Large intestine (tissue), 3 donors: ENCODE data around the gene TET3. TPM values are rescaled to one million over a fixed set of nuclear protein-coding genes. Genes with fewer than 3 reads are reported as not detected.

Experiments used
- DNase-seq, 2 donors: peaks; one replicate each; pipeline versions ENCODE4 v3.0.0 to v3.0.0-alpha.2; 2013
- H3K27ac ChIP-seq: one replicate; pipeline ENCODE4 v1.5.1; 2013; ENCODE audit warnings: low read length
- H3K27me3 ChIP-seq: 2 replicates; pipeline ENCODE4 v1.6.1; 2013; ENCODE audit warnings: low read length; ENCODE audit not compliant: control insufficient read depth, insufficient read depth
- H3K36me3 ChIP-seq: 2 replicates; pipeline ENCODE4 v1.6.1; 2013; ENCODE audit warnings: low read length; ENCODE audit not compliant: control insufficient read depth, insufficient read depth
- H3K4me1 ChIP-seq: one replicate; pipeline ENCODE4 v1.6.1; 2013; ENCODE audit warnings: low read length; ENCODE audit not compliant: control insufficient read depth, insufficient read depth
- H3K4me3 ChIP-seq: one replicate; pipeline ENCODE4 v1.5.1; 2013; ENCODE audit warnings: low read length
- H3K9me3 ChIP-seq: one replicate; pipeline ENCODE4 v1.6.1; 2013; ENCODE audit warnings: mild to moderate bottlenecking, low read depth, low read length, moderate library complexity; ENCODE audit not compliant: control insufficient read depth
- WGBS: methylation state at CpG from one replicate; pipeline ENCODE4 v1.1.5; 2013; ENCODE audit warnings: low lambda C conversion rate; ENCODE audit not compliant: insufficient coverage; 5-methylcytosine and 5-hydroxymethylcytosine counted together
- polyA plus RNA-seq: library from polyadenylated mRNA; unstranded; fragments of 120-200 nt; gene quantifications from one replicate; pipeline ENCODE4 v1.2.1, GENCODE V29; 2013

TET3 gene
- polyA plus RNA-seq, 1 donor, result 18.1 TPM

DNA sequence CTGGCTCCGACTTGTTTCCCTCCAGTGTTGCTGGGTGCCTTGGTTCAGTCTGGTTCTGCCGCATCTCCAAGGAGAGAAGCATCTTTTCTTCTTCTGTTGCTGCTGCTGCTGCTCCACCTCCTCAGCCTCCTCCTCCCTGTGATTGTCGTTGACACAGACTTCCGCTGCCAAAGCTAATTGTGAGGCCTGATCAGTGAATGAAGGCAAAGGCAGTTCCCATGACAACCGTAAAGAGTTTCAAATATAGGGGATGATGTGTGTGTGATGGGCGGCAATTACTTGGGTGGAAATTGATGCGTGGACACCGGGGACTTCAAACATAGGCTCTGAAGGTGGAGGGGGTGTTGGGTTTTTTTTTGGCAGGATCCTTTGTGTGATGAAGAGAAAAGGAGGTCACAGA is 13.7 kb downstream of the TET3 start:
- Histone ChIP-seq H3K4me3 (no peak overlapping the region), H3K4me1 (peaks cover 40% of the 10 kb centered on the region), H3K9me3 (no peaks in the 10 kb centered on the region), H3K27ac (no peak overlapping the region), H3K36me3 (peaks cover 21% of the 10 kb centered on the region), H3K27me3 (no peaks in the 10 kb centered on the region)
- DNase-seq, result no peak
- WGBS, result no CpG with 5 or more reads among the region's 8 CpGs

DNA sequence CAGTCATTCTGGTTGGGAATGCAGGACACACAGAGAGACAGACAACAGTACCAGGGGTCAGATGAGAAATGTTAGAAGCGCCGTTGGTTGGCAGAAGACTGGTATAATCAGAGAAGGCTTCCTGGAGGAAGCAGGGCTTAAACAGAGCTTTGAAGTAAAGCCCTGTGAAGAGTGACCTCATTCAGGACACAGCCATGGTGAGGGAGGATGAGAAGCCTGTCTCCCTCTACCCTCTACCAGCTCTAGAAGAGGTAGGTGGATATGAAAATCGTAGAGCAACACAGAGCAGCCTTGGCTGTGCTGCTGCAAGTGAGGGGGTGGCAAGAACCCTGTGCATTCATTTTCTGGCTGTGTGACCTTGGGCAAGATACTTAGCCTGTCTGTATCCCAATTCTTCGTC is 14.2 kb downstream of the TET3 start:
- no peak overlapping the region for H3K4me3 ChIP-seq
- H3K9me3 ChIP-seq, result no peaks in the 10 kb centered on the region
- no CpG with 5 or more reads among the region's 4 CpGs for WGBS
- no peaks in the 10 kb centered on the region for H3K27me3 ChIP-seq
- peaks cover 42% of the 10 kb centered on the region for H3K4me1 ChIP-seq
- DNase-seq, result no peak
- H3K36me3 ChIP-seq, result peaks cover 21% of the 10 kb centered on the region
- H3K27ac ChIP-seq, result peak overlapping the region; percentile 42

DNA sequence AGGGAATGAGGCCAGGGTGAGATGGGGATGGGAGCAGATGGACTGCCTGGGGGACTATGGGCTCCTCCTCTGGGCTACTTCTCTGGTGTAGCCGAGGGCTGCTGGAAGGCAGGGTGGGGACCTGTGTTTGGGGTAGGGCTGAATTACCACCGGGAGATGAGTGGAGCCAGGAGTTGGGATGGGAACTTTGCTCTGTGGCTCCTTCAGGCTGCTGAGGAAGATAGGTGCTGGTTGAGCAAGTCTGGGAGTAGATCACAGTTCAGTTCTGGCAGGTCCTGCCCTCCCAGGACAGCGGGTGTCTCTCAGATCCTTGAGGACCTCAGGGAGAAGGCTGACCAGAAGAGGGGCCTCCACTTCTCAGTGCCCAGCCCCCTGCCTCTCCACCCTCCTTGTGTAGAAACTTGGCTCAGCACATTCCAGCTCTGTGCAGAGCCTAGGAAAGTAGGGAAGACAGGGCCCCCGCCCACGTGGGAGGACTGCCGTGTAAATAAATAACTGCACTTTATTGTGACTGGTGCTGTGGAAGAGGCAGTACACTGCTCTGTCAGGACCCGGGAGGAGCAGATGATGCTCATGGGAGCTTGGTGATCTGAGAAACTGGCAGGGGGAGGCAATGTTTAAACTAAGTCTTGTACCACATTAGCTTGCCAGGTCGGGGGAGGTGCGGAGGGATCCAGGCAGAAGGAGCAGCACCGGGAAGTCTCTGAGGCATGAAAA is 15.3 kb downstream of the TET3 start:
- peak; percentile 88 to 93 for DNase-seq
- peaks cover 47% of the 10 kb centered on the region for H3K4me1 ChIP-seq
- WGBS, result no CpG with 5 or more reads among the region's 10 CpGs
- H3K36me3 ChIP-seq, result peaks cover 27% of the 10 kb centered on the region
- H3K27me3 ChIP-seq, result no peaks in the 10 kb centered on the region
- peak overlapping the region; percentile 42 for H3K27ac ChIP-seq
- H3K9me3 ChIP-seq, result no peaks in the 10 kb centered on the region
- no peak overlapping the region for H3K4me3 ChIP-seq

DNA sequence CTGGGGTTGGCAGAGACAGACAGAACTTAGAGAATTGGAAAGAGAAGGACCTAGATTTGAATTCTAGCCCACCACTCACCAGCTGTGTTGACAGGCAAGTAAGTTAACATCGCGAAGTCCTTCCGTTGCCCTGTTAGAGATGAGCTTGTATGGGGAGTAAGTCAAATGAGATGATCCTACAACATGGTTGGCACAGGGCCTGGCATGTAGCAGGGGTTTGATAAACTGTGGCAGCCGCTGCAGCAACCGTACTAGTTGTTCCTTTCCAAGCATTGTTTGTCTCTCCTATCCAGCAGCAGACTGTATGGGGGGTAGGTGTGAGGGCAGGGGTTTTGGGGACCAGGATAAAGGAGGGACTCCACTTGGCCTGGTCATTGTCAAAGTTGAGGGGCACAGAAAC is 16.0 kb downstream of the TET3 start:
- Histone ChIP-seq H3K4me1 (peaks cover 47% of the 10 kb centered on the region), H3K27ac (peak overlapping the region; percentile 42)
- no CpG with 5 or more reads among the region's 5 CpGs for WGBS

DNA sequence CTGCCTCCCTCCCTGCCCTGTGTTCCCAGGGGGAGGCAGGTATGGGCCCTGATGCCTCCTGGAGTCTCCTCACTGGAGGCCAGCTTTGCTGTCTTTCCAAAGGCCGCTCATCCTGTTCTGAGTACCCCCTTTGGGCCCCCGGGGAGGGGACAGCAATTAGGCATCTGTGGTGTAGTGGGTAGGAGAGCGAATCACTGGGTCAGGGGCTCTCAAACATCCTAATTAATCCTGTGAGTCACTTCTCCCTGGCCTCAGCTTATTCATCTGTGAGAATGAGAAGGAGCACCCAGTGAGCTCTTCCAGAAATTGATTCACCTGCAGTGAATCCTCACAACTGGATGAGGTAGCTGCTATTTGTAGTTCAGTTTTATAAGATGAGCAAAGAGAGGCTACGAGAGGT is 16.4 kb downstream of the TET3 start:
- H3K36me3 ChIP-seq, result peaks cover 29% of the 10 kb centered on the region
- no CpG with 5 or more reads among the region's 4 CpGs for WGBS
- no peaks in the 10 kb centered on the region for H3K9me3 ChIP-seq
- no peaks in the 10 kb centered on the region for H3K27me3 ChIP-seq
- no peak overlapping the region for H3K4me3 ChIP-seq
- H3K27ac ChIP-seq, result peak overlapping the region; percentile 42
- peaks cover 47% of the 10 kb centered on the region for H3K4me1 ChIP-seq
- no peak for DNase-seq

More for the DNA sequence above, 16.0 kb downstream of the TET3 start:
- no peak for DNase-seq
- Histone ChIP-seq H3K9me3 (no peaks in the 10 kb centered on the region), H3K4me3 (no peak overlapping the region), H3K27me3 (no peaks in the 10 kb centered on the region), H3K36me3 (peaks cover 29% of the 10 kb centered on the region)

DNA sequence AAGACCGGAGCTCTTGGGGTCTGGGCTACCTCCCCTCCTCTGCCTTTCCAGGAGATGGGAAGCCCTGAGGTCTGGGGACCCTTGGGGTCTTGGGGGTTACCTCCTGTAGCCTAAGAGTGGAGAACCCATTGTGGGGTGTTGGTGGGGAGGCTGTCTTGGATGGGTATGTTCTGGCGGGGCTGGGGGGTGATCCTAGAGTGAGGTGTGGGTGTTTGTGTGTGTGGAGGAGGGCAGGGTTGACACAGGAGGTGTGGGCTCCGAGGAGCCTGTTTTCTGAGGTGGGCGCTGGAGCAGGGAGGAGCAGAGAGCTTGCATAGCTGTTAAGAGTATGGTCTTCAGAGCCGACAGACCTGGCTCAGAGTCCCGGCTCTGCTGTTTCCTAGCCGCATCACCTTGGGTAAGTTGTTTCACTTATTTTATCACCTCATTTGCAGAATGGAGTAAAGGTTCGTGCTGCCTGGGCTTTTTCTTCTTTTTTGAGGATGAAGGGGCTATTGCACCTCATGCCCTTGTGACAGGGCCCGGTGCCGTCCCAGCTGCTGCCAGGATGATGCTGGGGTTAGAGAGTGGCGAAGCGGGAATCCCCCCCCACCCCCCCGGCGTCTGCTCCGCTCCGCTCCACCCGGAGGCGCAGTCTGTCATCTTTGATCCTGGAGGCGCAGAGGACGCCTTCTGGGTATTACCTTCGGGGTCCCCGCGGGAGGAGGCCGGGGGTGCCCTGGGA is 17.2 kb downstream of the TET3 start:
- Histone ChIP-seq H3K9me3 (no peaks in the 10 kb centered on the region), H3K4me1 (peaks cover 47% of the 10 kb centered on the region), H3K27ac (no peak overlapping the region), H3K4me3 (peak overlapping the region; percentile 40), H3K36me3 (peaks cover 30% of the 10 kb centered on the region), H3K27me3 (no peaks in the 10 kb centered on the region)
- WGBS, result no CpG with 5 or more reads among the region's 24 CpGs
- no peak for DNase-seq

DNA sequence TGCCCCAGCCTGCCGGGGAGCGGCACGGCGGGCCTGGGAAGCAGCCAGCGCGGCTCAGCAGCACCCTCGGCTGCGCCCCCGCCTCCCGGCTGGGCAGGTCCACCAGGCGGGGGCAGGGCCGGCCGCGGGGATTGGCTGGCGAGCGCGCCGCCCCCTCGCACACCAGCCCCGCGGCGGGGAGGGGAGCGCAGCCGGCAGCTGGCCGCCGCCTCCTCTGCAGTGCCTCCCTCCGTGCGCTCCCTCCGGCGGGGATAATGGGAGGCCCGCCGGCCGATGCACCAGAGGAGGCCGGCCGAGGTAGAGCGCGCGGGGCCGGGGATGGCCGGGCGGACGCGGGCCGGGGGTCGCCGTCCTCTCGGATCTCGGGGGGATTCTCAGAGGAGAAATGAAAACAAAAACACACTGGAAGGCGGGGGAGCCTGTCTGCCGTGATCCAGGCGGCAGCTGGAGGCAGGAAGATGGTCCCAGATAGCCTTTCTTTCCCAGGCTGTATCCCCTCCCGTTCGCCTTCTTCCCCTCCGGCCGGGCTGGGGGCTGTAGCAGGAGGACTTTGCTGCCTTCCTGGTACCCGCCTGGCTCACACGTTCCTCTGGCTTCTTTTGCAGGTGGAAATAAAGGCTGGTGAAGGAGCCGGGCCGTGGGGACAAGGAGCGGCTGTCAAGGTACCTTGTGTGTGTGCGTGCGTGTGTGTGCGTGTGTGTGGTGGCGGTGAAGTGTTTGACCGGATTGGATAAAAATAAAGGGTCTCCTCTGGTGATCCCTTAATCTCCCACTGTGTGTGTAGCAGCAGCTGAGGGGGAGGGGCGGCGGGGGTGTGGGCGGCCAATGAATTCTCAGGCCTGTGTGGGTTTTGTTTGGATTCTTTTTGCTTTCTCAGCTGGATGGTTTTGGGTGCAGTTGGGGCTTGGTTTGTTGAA is 18.1 kb downstream of the TET3 start:
- H3K9me3 ChIP-seq, result no peaks in the 10 kb centered on the region
- no CpG with 5 or more reads among the region's 68 CpGs for WGBS
- peak overlapping the region; percentile 55 for H3K4me3 ChIP-seq
- H3K27ac ChIP-seq, result peak overlapping the region; percentile 39
- peak; percentile 85 to 90 for DNase-seq
- H3K27me3 ChIP-seq, result no peaks in the 10 kb centered on the region
- peaks cover 47% of the 10 kb centered on the region for H3K4me1 ChIP-seq
- peaks cover 22% of the 10 kb centered on the region for H3K36me3 ChIP-seq

DNA sequence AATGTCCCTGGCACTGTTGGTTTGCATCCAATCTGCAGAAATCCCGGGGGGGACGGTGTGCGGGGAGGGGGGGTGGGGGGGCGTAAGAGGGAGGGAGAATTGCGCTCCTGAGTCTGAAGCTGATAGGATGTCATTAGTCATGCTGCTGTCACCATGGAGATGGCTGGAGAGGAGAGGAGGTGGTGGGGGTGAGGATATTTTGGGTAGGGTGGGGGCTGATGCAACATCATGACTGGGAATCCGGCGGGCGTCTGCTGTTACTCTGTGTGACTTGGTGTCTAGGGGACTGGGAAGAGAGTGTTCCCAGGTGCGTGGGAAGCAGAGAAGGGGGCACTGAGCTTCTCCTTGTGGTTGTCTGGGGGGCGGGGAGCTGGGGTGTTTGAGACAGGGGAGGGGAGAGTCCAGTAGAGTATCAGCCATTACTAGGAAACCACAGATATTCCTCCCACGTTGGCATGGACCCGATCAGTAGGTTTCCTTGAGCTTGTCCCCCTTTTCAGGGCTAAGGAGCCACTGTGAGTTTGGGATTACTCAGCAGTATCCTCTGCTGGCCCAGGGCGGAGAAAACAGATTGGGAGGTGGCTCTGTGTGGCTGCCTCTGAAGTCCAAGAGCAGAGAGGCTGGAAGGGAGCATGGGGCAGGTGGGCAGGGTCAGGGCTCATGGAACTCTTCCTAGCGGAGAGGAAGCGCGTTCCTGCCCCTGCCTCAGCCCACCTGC is 18.9 kb downstream of the TET3 start:
- no peak for DNase-seq
- H3K4me1 ChIP-seq, result peaks cover 47% of the 10 kb centered on the region
- no peak overlapping the region for H3K27ac ChIP-seq
- no peaks in the 10 kb centered on the region for H3K27me3 ChIP-seq
- H3K36me3 ChIP-seq, result peaks cover 26% of the 10 kb centered on the region
- no CpG with 5 or more reads among the region's 16 CpGs for WGBS
- no peaks in the 10 kb centered on the region for H3K9me3 ChIP-seq
- peak overlapping the region; percentile 55 for H3K4me3 ChIP-seq

DNA sequence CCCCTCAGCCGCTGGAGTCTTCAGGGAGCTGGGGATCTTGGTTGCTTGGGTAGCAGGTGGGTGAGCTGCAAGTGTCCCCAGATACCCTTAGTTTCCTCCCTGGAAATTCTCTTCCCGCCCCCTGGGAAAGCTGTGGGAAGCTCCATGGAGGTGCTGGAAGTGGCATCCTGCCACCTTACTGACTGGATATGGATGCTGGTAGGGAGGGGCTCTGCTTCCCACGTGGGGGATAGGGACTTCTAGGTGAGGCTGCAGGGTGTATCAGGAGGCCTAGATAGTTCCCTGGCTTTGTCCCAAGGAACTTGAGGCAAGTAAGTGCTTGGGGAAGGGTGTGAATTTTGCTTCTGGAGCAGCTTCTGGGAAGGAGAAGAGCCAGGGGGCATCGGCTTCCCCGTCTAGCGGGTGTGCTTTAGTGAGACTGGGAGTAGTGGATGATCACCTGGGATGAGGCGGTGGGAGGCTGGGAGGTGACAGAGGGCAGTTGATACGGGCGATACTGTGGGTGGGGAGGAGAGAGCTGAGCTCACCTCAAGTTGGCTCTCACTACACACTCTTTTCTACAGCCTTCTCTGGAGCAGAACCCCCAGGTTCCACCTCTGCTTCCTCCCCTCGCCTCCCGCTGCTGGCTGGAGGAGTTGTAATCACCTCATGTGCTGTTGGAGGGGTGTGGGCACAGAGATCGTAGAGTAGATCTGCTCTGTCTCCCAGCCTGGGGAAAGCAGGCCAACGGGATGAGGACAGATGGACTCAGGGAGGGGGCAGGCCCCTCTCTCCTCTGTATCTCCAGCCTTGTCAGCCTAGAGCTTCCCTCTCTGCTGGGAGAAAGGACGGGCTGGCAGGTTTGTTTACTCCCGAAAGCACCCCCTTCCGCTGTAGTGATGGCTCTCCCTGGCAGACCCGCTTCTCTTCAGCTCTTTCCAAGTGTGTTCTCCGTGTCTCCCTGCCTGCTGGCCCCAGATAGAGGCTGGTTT is 19.8 kb downstream of the TET3 start:
- no peaks in the 10 kb centered on the region for H3K27me3 ChIP-seq
- no peaks in the 10 kb centered on the region for H3K9me3 ChIP-seq
- no peak overlapping the region for H3K27ac ChIP-seq
- WGBS, result no CpG with 5 or more reads among the region's 18 CpGs
- H3K4me3 ChIP-seq, result no peak overlapping the region
- peaks cover 31% of the 10 kb centered on the region for H3K36me3 ChIP-seq
- DNase-seq, result no peak
- peaks cover 39% of the 10 kb centered on the region for H3K4me1 ChIP-seq
